ENCODE data around the gene OTOL1. TPM values are rescaled to one million over a fixed set of nuclear protein-coding genes. Genes with fewer than 3 reads are reported as not detected.

OTOL1 gene
- total RNA-seq, 2 donors from 2014 or later, result not detected

GRCh38 chr3:161545824-161546223 lies 49.2 kb downstream of the OTOL1 start:
- intact Hi-C loops (cut with DNase I), result no loop called here
- no peak overlapping the region for H3K4me3 ChIP-seq
- H3K36me3 ChIP-seq, result no peaks in the 10 kb centered on the region
- no peak for TF ChIP-seq CTCF (IDR thresholded peaks at IDR 0.05)
- no peaks in the 10 kb centered on the region for H3K4me1 ChIP-seq
- no peaks in the 10 kb centered on the region for H3K9me3 ChIP-seq
- H3K9ac ChIP-seq (ENCODE audit: low read depth in 2 of 2, low read length in 2 of 2), result no peak overlapping the region
- H3K27ac ChIP-seq, result no peak overlapping the region
- DNase-seq, result no peak
- H3K27me3 ChIP-seq, result no peaks in the 10 kb centered on the region

- H3K27me3 ChIP-seq, result no peaks in the 10 kb centered on the region
- TF ChIP-seq CTCF (IDR thresholded peaks at IDR 0.05), result no peak
Observed at GRCh38 chr3:161548301-161548700, 51.7 kb downstream of the OTOL1 start.

GRCh38 chr3:161549261-161549660 lies 52.7 kb downstream of the OTOL1 start:
- Histone ChIP-seq H3K9me3 (no peaks in the 10 kb centered on the region), H3K36me3 (no peaks in the 10 kb centered on the region), H3K4me1 (no peaks in the 10 kb centered on the region), H3K27me3 (no peaks in the 10 kb centered on the region), H3K9ac (ENCODE audit: low read depth in 2 of 2, low read length in 2 of 2) (no peak overlapping the region), H3K27ac (no peak overlapping the region), H3K4me3 (no peak overlapping the region)
- TF ChIP-seq CTCF (IDR thresholded peaks at IDR 0.05), result no peak
- intact Hi-C loops (cut with DNase I), result no loop called here
- no peak for DNase-seq

More at GRCh38 chr3:161548301-161548700, 51.7 kb downstream of the OTOL1 start:
- Histone ChIP-seq H3K4me3 (no peak overlapping the region), H3K9me3 (no peaks in the 10 kb centered on the region), H3K9ac (ENCODE audit: low read depth in 2 of 2, low read length in 2 of 2) (no peak overlapping the region), H3K27ac (no peak overlapping the region), H3K36me3 (no peaks in the 10 kb centered on the region), H3K4me1 (no peaks in the 10 kb centered on the region)
- intact Hi-C loops (cut with DNase I), result no loop called here
- DNase-seq, result no peak

GRCh38 chr3:161550491-161551195 lies 54.0 kb downstream of the OTOL1 start:
- H3K9me3 ChIP-seq, result no peaks in the 10 kb centered on the region
- H3K4me1 ChIP-seq, result no peaks in the 10 kb centered on the region
- no peak overlapping the region for H3K9ac ChIP-seq (ENCODE audit: low read depth in 2 of 2, low read length in 2 of 2)
- H3K27ac ChIP-seq, result no peak overlapping the region
- H3K4me3 ChIP-seq, result no peak overlapping the region
- DNase-seq, result no peak
- intact Hi-C loops (cut with DNase I), result no loop called here
- H3K27me3 ChIP-seq, result no peaks in the 10 kb centered on the region
- H3K36me3 ChIP-seq, result no peaks in the 10 kb centered on the region
- no peak for TF ChIP-seq CTCF (IDR thresholded peaks at IDR 0.05)

GRCh38 chr3:161551697-161552096 lies 55.1 kb downstream of the OTOL1 start:
- Histone ChIP-seq H3K9me3 (no peaks in the 10 kb centered on the region), H3K4me1 (no peaks in the 10 kb centered on the region), H3K27ac (no peak overlapping the region), H3K36me3 (no peaks in the 10 kb centered on the region), H3K9ac (ENCODE audit: low read depth in 2 of 2, low read length in 2 of 2) (no peak overlapping the region), H3K4me3 (no peak overlapping the region), H3K27me3 (no peaks in the 10 kb centered on the region)
- DNase-seq, result no peak
- no peak for TF ChIP-seq CTCF (IDR thresholded peaks at IDR 0.05)
- intact Hi-C loops (cut with DNase I), result no loop called here

Data from colonic mucosa (tissue), 4 donors.